ENCODE results near the gene NPFFR1.

NPFFR1 gene

DNA sequence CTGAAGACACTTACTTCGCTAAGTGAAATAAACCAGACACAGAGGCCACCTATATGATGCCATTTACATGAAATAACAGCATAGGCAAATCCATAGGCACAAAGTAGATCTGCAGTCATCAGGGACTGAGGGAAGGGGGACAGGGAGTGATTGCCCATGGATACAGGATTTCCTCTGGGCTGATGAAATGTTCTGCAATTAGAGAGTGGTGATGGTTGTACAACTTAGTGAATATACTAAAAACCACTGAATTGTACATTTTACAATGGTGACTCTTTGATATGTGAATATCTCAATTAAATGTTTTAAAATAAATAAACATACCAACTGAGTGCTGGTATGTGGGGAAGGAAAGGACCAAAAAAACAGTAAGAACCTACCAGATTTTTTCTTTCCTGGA lies 70.9 kb downstream of the NPFFR1 start:
- no peak for DNase-seq

DNA sequence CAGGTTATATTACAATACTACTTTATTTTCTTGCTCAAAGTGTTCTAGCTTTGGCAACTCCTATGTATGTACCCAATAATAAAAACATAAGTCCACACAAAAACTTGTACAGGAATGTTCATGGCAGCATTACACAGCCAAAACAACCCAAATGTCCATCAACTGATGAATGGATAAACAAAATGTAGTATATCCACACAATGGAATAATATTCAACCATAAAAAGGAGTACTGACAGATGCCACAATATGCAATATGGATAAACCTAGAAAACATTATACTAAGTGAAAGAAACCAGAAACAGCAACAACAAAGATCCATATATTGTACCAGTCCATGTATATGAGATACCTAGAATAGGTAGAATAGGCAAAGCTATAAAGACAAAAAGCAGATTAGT lies 71.5 kb downstream of the NPFFR1 start:
- no peak for DNase-seq

DNA sequence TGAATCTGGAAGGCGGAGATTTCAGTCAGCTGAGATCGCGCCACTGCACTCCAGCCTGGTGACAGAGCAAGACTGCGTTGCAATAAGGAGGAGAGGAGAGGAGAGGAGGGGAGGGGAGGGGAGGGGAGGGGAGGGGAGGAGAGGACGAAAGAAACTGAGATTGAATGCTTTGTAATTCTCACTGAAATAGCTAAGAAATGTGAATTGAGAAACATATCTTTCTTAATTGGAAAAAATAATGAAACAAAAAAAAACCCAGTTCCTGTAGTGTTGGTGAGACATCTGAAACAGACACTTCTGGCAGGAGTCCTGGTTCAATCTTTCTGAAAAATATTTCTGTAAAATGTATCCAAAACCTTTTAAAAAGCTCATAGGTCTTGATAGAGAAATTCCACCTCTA lies 77.0 kb downstream of the NPFFR1 start:
- DNase-seq: no peak

DNA sequence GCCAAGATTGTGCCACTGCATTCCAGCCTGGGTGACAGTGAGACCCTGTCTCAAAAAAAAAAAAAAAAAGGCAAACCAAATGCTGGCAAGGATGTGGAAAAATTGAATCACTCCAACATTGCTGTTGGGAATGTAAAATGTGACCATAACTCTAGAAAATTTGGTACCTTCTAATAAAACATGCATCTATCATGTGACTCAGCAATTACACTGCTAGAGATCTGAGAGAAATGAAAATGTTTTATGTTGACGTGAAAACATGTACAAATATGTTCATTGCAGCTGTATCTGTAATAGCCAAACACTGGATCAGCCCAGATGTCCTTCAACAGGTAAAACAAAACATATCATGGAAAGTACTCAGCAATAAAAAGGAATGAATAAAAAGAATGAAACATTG lies 82.7 kb downstream of the NPFFR1 start:
- DNase-seq: no peak

DNA sequence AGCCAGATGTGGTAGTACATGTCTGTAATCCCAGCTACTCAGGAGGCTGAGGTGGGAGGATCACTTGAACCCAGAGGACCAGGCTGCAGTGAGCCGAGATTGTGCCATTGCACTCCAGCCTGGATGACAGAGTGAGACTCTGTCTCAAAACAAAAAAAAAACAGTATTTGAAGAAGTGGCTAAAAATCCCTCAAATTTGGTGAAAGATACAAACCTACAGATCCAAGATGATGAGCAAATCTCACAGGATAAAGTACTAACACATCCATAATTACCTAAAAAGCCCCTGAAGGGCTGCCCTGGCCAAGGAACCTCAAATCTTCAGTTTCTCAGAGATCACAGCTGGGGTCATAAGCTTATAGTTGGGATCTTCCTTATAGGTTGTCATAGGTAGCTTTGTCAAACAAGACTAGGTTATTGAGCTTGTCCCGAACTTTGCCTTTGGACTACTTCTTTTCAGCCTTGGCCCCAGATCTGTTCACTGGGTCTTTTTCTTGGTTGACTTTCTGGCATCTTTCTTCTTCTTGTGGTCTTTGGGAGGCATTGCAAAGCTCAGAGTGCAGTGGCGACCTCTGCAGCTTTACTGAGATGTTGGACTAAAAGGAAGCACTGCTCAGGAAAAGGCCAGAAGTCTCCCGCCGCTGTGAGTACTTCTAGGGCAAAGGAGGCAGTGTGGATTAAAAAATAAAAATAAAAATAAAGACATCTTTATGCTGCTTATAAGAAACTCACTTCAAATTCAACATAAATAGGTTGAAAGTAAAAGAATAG lies 84.9 kb downstream of the NPFFR1 start:
- DNase-seq: no peak

Measured in activated effector memory CD4-positive, alpha-beta T cell treated with anti-CD3 and anti-CD28 coated beads, Interleukin-2, amount 50 U/mL, for 16 hours (primary cell).